ENCODE results near the gene MEI4.
"Not testable (repeated sequence)": the region's sequence is repeated elsewhere in the genome, so short reads cannot be mapped to it uniquely, and the experiment has no call there.

The MEI4 gene

GRCh38 chr6:77678048-77678447 lies 25.2 kb downstream of the MEI4 start:
- DNase-seq (ENCODE audit: insufficient read length, low spot score) (no peak), FAIRE-seq (no peak)

GRCh38 chr6:77683515-77683914 lies 30.7 kb downstream of the MEI4 start:
- FAIRE-seq (no peak), DNase-seq (ENCODE audit: insufficient read length, low spot score) (no peak)

DNA sequence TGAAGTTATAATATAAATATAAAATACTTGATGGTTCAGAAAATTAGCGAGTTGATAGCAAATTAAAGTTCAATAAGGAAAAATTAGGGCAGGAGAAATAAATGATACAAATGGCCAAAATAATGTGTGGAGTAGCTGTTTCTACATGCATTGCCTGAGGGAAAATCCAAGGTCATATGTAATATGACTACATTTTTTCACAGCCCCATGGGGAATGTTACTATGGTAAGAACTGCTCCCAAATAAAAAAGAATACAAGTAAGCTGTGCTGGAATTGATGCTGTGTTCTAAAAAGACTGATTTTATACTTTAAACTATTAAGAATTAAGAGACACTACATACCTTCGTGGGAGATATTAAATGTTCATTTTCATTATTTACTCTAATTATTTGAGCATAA lies 34.1 kb downstream of the MEI4 start:
- DNase-seq (ENCODE audit: insufficient read length, low spot score) (no peak), FAIRE-seq (no peak)

DNA sequence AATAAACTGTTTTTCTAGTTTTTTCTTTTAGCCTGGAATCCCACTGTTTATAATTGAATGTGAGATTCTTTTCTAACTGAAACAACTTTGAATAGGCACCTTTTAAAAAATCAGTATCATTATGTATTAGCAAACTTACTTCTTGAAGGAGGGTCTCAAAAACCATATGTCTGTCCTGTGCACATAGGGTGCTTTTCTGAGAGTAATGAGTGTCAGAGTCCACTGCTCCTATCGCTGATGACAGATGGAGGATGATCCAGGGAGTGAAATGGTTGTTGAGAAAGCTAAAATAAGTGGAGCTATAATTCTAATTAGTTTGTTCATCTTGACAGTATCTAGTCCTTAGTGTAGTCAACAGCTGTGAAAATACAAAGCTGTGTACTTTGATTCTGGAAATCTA lies 35.8 kb downstream of the MEI4 start:
- no peak for FAIRE-seq
- DNase-seq (ENCODE audit: insufficient read length, low spot score): no peak

DNA sequence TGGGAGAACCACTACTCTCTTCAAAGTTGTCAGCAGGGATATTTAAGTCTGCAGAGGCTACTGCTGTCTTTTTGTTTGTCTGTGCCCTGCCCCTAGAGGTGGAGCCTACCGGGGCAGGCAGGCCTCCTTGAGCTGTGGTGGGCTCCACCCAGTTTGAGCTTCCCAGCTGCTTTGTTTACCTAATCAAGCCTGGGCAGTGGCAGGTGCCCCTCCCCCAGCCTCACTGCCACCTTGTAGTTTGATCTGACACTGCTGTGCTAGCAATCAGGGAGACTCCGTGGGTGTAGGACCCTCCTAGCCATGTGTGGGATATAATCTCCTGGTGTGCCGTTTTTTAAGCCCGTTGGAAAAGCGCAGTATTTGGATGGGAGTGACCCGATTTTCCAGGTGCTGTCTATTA lies 47.3 kb downstream of the MEI4 start:
- FAIRE-seq: not testable (repeated sequence)

DNA sequence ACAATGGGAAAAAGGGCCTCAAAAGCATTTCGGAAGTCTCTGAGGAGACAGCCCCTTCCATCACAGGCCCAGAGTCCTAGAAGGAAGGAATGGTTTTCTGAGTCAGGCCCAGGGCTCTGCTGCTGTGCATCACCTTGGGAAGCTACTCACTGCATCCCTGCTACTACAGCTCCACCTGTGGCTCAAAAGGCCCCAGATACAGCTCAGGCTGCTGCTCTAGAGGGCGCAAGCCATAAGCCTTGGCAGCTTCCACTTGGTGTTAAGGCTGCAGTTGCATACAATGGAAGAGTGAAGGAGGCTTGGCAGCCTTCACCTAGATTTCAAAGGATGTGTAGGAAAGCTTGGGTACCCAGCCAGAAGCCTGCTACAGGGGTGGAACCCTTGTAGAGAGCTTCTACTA lies 54.8 kb downstream of the MEI4 start:
- DNase-seq (ENCODE audit: insufficient read length, low spot score) (no peak), FAIRE-seq (no peak)

More for the DNA sequence above, 47.3 kb downstream of the MEI4 start:
- DNase-seq (ENCODE audit: insufficient read length, low spot score): not testable (repeated sequence)

- DNase-seq (ENCODE audit: insufficient read length, low spot score) (no peak), FAIRE-seq (no peak)
Measured at GRCh38 chr6:77715588-77715987, 62.7 kb downstream of the MEI4 start.

- FAIRE-seq: no peak
Measured at GRCh38 chr6:77716311-77716710, 63.5 kb downstream of the MEI4 start.

DNA sequence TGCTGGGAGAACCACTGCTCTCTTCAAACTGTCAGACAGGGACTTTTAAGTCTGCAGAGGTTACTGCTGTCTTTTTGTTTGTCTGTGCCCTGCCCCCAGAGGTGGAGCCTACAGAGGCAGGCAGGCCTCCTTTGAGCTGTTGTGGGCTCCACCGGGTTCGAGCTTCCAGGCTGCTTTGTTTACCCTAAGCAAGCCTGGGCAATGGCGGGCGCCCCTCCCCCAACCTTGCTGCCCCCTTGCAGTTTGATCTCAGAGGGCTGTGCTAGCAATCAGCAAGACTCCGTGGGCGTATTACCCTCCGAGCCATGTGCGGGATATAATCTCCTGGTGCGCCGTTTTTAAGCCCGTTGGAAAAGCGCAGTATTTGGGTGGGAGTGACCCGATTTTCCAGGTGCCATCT lies 83.2 kb downstream of the MEI4 start:
- not testable (repeated sequence) for FAIRE-seq; DNase-seq (ENCODE audit: insufficient read length, low spot score)

More at GRCh38 chr6:77716311-77716710, 63.5 kb downstream of the MEI4 start:
- no peak for DNase-seq (ENCODE audit: insufficient read length, low spot score)

DNA sequence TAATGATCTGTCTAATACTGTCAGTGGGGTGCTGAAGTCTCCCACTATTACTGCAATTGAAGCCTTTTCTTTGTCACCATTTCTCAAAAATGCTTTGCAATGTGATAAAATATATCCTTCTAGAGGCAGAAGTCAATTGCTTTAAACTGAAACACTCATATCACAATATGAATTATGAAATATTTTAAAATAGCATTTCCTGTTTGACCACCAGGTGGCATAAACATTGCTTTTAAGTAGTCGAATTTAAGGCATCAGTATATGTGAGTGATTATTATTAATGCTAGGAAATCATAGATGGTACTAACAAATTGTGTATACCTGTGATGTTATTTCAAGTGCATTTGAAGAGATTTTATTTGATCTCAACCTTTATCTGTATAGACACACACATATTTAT lies 87.5 kb downstream of the MEI4 start:
- DNase-seq (ENCODE audit: insufficient read length, low spot score): no peak
- FAIRE-seq: no peak

GRCh38 chr6:77752156-77752555 lies 99.3 kb downstream of the MEI4 start:
- DNase-seq (ENCODE audit: insufficient read length, low spot score): not testable (repeated sequence)

GRCh38 chr6:77762386-77762785 lies 109.5 kb downstream of the MEI4 start:
- DNase-seq (ENCODE audit: insufficient read length, low spot score) (no peak), FAIRE-seq (no peak)

More at GRCh38 chr6:77752156-77752555, 99.3 kb downstream of the MEI4 start:
- FAIRE-seq: not testable (repeated sequence)

- no peak for DNase-seq (ENCODE audit: insufficient read length, low spot score)
- no peak for FAIRE-seq
Measured at GRCh38 chr6:77763124-77763523, 110.3 kb downstream of the MEI4 start.

- DNase-seq (ENCODE audit: insufficient read length, low spot score) (no peak), FAIRE-seq (no peak)
Measured at GRCh38 chr6:77764364-77764763, 111.5 kb downstream of the MEI4 start.

GRCh38 chr6:77773157-77773822 lies 120.5 kb downstream of the MEI4 start:
- FAIRE-seq (no peak), DNase-seq (ENCODE audit: insufficient read length, low spot score) (no peak)

DNA sequence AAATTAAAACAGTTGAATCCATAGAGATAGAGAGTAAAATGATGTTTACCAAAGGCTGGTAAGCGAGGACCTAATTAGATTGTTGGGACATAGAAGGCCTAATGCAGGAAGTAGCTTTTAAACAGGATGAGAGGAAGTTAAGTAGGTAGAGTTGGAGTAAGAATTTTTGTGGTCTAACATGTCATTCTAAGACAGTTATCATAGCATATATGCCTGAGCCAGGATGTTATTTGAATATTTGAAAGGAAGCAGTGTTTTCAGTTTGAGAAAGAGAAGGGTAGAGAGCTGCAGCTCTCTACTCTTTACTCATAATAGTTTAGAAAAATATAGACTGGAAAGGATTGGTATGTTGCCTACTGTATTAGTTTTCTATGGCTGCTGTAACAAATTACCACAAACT lies 121.6 kb downstream of the MEI4 start:
- DNase-seq (ENCODE audit: insufficient read length, low spot score) (no peak), FAIRE-seq (no peak)

- no peak for FAIRE-seq
- DNase-seq (ENCODE audit: insufficient read length, low spot score): no peak
Measured at GRCh38 chr6:77776441-77776840, 123.6 kb downstream of the MEI4 start.

- FAIRE-seq (no peak), DNase-seq (ENCODE audit: insufficient read length, low spot score) (no peak)
Measured at GRCh38 chr6:77778527-77778926, 125.7 kb downstream of the MEI4 start.

GRCh38 chr6:77786935-77787629 lies 134.2 kb downstream of the MEI4 start:
- DNase-seq (ENCODE audit: insufficient read length, low spot score): no peak

DNA sequence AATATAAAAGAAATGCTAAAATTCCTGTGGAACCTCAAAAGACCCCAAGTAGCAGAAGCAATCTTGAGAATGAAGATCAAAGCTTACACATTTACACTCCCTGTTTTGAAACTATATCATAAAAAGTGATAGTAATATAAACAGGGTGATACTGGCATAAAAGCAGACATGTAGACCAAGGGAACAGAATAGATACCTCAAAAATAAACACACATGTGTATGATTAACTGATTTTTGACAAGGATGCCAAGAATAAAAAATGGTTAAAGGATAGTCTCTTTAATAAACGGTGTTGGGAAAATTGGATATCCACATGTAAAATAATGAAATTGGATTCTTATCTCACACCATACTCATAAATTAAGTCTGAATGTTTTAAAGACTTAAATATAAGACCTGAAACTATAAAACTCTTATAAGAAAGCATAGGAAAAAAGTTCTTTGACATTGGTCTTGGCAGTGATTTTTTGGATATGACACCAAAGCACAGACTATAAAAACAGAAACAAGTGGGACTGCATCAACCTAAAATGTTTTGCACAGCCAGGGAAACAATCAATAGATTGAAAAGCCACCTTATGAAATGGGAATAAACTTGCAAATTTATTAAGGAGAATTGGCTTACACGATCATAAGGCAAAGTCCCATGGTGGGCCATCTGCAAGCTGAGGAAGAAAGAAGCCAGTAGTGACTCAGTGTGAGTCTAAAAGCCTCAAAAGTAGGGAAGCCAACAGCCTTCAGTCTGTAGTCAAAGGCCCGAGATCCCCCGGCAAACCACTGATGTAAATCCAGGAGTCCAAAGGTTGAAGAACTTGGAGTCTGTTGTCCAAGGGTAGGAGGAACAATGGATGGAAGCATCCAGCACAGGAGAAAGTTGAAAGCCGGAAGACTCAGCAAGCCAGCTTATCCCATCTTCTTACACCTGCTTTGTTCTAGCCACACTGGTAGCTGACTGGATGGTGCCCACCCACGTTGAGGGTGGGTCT lies 144.3 kb downstream of the MEI4 start:
- no peak for DNase-seq (ENCODE audit: insufficient read length, low spot score)
- no peak for FAIRE-seq

More at GRCh38 chr6:77786935-77787629, 134.2 kb downstream of the MEI4 start:
- FAIRE-seq: no peak

- no peak for DNase-seq (ENCODE audit: insufficient read length, low spot score)
- no peak for FAIRE-seq
Measured at GRCh38 chr6:77812304-77812703, 159.5 kb downstream of the MEI4 start.
